Caco-2 (cell line): ENCODE measurements around the gene MYO1E. TPM values are rescaled to one million over a fixed set of nuclear protein-coding genes. Genes with fewer than 3 reads are reported as not detected.

Experiments used
- BruUV-seq: library from RNA; stranded (reverse); fragments of 400-500 nt; replicated peaks from 2 replicates; lab custom pipeline; 2021; lab: Mats Ljungman, UMichigan
- CTCF ChIA-PET: fragments of 300-600 bp; sonication (Branson Sonifier 250); formaldehyde crosslinking; loops from one replicate; lab custom pipeline; 2022; ENCODE audit warnings: antibody characterized with exemption; lab: Charles Lee
- POLR2A ChIA-PET: fragments of 300-600 bp; sonication (Branson Sonifier 250); formaldehyde crosslinking; loops from one replicate; lab custom pipeline; 2022; ENCODE audit warnings: antibody characterized with exemption; lab: Charles Lee
- DNase-seq, 2 experiments: peaks; one replicate each; pipeline versions ENCODE4 v3.0.0 to v3.0.0-alpha.2; 2020 to 2022
- H3K27me3 ChIP-seq: replicated peaks from 2 replicates; pipeline ENCODE4 v1.6.0; 2011; ENCODE audit warnings: low read length; ENCODE audit not compliant: control insufficient read depth, insufficient read depth
- H3K36me3 ChIP-seq: 2 replicates; pipeline ENCODE4 v1.5.1; 2011; ENCODE audit warnings: low read length; ENCODE audit not compliant: control insufficient read depth, insufficient read depth
- H3K4me1 ChIP-seq: fragments of 250-450 bp; sonication (Bioruptor Pico); 2 replicates; pipeline ENCODE4 v1.5.1; 2020; ENCODE audit warnings: mild to moderate bottlenecking
- H3K4me3 ChIP-seq: 2 replicates; pipeline ENCODE4 v1.5.1; 2011; ENCODE audit warnings: low read depth, mild to moderate bottlenecking, control low read depth, low read length
- H3K9me3 ChIP-seq: fragments of 250-450 bp; sonication (Bioruptor Pico); 2 replicates; pipeline ENCODE4 v1.5.1; 2020; ENCODE audit warnings: mild to moderate bottlenecking, moderate library complexity
- H3K27ac Mint-ChIP-seq: one replicate; pipeline ENCODE4 v1.8.0; 2022; ENCODE audit warnings: mixed read lengths; ENCODE audit not compliant: unreplicated experiment
- H3K27me3 Mint-ChIP-seq: one replicate; pipeline ENCODE4 v1.8.0; 2022; ENCODE audit warnings: mixed read lengths; ENCODE audit not compliant: insufficient read depth, unreplicated experiment
- H3K36me3 Mint-ChIP-seq: one replicate; pipeline ENCODE4 v1.8.0; 2022; ENCODE audit warnings: mild to moderate bottlenecking, mixed read lengths; ENCODE audit not compliant: insufficient read depth, unreplicated experiment
- H3K4me1 Mint-ChIP-seq: one replicate; pipeline ENCODE4 v1.8.0; 2022; ENCODE audit warnings: low read depth, mixed read lengths; ENCODE audit not compliant: unreplicated experiment
- H3K4me3 Mint-ChIP-seq: one replicate; pipeline ENCODE4 v1.8.0; 2022; ENCODE audit warnings: mild to moderate bottlenecking, moderate library complexity, mixed read lengths; ENCODE audit not compliant: unreplicated experiment
- H3K9me3 Mint-ChIP-seq: one replicate; pipeline ENCODE4 v1.8.0; 2022; ENCODE audit warnings: mixed read lengths; ENCODE audit not compliant: unreplicated experiment
- intact Hi-C: fragments of 100-400 bp; cut with micrococcal nuclease; formaldehyde crosslinking; loops from one replicate; pipeline ENCODE4 v1.10.0; 2022; ENCODE audit not compliant: unreplicated experiment
- total RNA-seq: library from RNA; stranded (reverse); gene quantifications from 2 replicates; pipeline ENCODE4 v1.2.3, GENCODE V29; 2022
- TF ChIP-seq, protein P1 (sequence below), 2 experiments: fragments of 200-600 bp in 1 of 2; IDR thresholded peaks; 1 replicate in 1 of 2; 2 replicates in 1 of 2; pipeline versions ENCODE4 v1.5.1 to v1.8.0; 2011 to 2022; ENCODE audit warnings: antibody characterized with exemption in 1 of 2, control low read depth in 1 of 2, inconsistent platforms in 1 of 2, low read depth in 1 of 2, low read length in 1 of 2, mild to moderate bottlenecking in 1 of 2, moderate library complexity in 1 of 2; ENCODE audit not compliant: insufficient read depth in 1 of 2, severe bottlenecking in 1 of 2, unreplicated experiment in 1 of 2

The MYO1E gene
- total RNA-seq, 1 experiment from 2014 or later, result 187 TPM

- no peak overlapping the region for H3K27ac Mint-ChIP-seq
- BruUV-seq, result no TSS peak
- no peaks in the 10 kb centered on the region for H3K27me3 Mint-ChIP-seq
- peaks cover 79% of the 10 kb centered on the region for H3K36me3 Mint-ChIP-seq
- H3K9me3 Mint-ChIP-seq, result no peaks in the 10 kb centered on the region
- Histone ChIP-seq H3K9me3 (no peaks in the 10 kb centered on the region), H3K36me3 (no peaks in the 10 kb centered on the region), H3K4me3 (no peak overlapping the region), H3K4me1 (no peaks in the 10 kb centered on the region), H3K27me3 (no peaks in the 10 kb centered on the region)
- TF ChIP-seq, protein P1, sequence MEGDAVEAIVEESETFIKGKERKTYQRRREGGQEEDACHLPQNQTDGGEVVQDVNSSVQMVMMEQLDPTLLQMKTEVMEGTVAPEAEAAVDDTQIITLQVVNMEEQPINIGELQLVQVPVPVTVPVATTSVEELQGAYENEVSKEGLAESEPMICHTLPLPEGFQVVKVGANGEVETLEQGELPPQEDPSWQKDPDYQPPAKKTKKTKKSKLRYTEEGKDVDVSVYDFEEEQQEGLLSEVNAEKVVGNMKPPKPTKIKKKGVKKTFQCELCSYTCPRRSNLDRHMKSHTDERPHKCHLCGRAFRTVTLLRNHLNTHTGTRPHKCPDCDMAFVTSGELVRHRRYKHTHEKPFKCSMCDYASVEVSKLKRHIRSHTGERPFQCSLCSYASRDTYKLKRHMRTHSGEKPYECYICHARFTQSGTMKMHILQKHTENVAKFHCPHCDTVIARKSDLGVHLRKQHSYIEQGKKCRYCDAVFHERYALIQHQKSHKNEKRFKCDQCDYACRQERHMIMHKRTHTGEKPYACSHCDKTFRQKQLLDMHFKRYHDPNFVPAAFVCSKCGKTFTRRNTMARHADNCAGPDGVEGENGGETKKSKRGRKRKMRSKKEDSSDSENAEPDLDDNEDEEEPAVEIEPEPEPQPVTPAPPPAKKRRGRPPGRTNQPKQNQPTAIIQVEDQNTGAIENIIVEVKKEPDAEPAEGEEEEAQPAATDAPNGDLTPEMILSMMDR (IDR thresholded peaks at IDR 0.05; ENCODE audit: insufficient read depth in 1 of 2, low read depth in 1 of 2, low read length in 1 of 2, severe bottlenecking in 1 of 2, unreplicated experiment in 1 of 2), result no peak
- no peaks in the 10 kb centered on the region for H3K4me1 Mint-ChIP-seq
- ChIA-PET CTCF (no interaction called here), POLR2A (no interaction called here)
- intact Hi-C loops, result no loop called here
- DNase-seq, result no peak
- H3K4me3 Mint-ChIP-seq, result no peak overlapping the region
Measured at GRCh38 chr15:59217876-59218498, 154.7 kb downstream of the MYO1E start.

- no peaks in the 10 kb centered on the region for H3K27me3 ChIP-seq
- TF ChIP-seq, protein P1 (IDR thresholded peaks at IDR 0.05; ENCODE audit: insufficient read depth in 1 of 2, low read depth in 1 of 2, low read length in 1 of 2, severe bottlenecking in 1 of 2, unreplicated experiment in 1 of 2), result no peak
- ChIA-PET CTCF (no interaction called here), POLR2A (no interaction called here)
- H3K4me1 ChIP-seq, result no peaks in the 10 kb centered on the region
- no peak for DNase-seq
- Mint-ChIP-seq H3K27me3 (no peaks in the 10 kb centered on the region), H3K9me3 (no peaks in the 10 kb centered on the region), H3K27ac (no peak overlapping the region), H3K4me3 (no peak overlapping the region), H3K4me1 (no peaks in the 10 kb centered on the region), H3K36me3 (peaks cover 83% of the 10 kb centered on the region)
- BruUV-seq, result no TSS peak
- H3K4me3 ChIP-seq, result no peak overlapping the region
- intact Hi-C loops, result no loop called here
- no peaks in the 10 kb centered on the region for H3K36me3 ChIP-seq
- no peaks in the 10 kb centered on the region for H3K9me3 ChIP-seq
Measured at GRCh38 chr15:59216911-59217310, 155.8 kb downstream of the MYO1E start.

- BruUV-seq, result no TSS peak
- intact Hi-C loops, result no loop called here
- Mint-ChIP-seq H3K4me3 (no peak overlapping the region), H3K27ac (no peak overlapping the region), H3K4me1 (no peaks in the 10 kb centered on the region), H3K9me3 (no peaks in the 10 kb centered on the region), H3K27me3 (no peaks in the 10 kb centered on the region), H3K36me3 (peaks cover 82% of the 10 kb centered on the region)
- Histone ChIP-seq H3K27me3 (no peaks in the 10 kb centered on the region), H3K36me3 (peaks cover 4% of the 10 kb centered on the region; the same call in 1 of the 2 replicates), H3K4me3 (no peak overlapping the region), H3K4me1 (no peaks in the 10 kb centered on the region), H3K9me3 (no peaks in the 10 kb centered on the region)
- TF ChIP-seq, protein P1 (IDR thresholded peaks at IDR 0.05; ENCODE audit: insufficient read depth in 1 of 2, low read depth in 1 of 2, low read length in 1 of 2, severe bottlenecking in 1 of 2, unreplicated experiment in 1 of 2), result no peak
- ChIA-PET POLR2A (no interaction called here), CTCF (no interaction called here)
- no peak for DNase-seq
Measured at GRCh38 chr15:59210186-59210585, 162.5 kb downstream of the MYO1E start.
